HL-60 (cell line): ENCODE measurements around the gene IL12RB1.

ENCODE experiments used
- CTCF ChIP-seq: IDR thresholded peaks from one replicate; pipeline ENCODE4 v1.5.1; 2011; ENCODE audit warnings: low read length, control low read depth, inconsistent platforms; ENCODE audit not compliant: insufficient read depth
- GABPA ChIP-seq: IDR thresholded peaks from 2 replicates; pipeline ENCODE4 v1.6.1; 2012; ENCODE audit warnings: low read depth
- POLR2AphosphoS5 ChIP-seq: IDR thresholded peaks from 2 replicates; pipeline ENCODE4 v1.6.1; 2012; ENCODE audit warnings: low read depth

- TF ChIP-seq CTCF (no peak), POLR2AphosphoS5 (no peak), GABPA (no peak)
Measured at GRCh38 chr19:18131841-18132596, 45.3 kb upstream of the IL12RB1 start.
